GM21717 (cell line): Measurements from ENCODE around the gene SLC13A5.
"Not testable (repeated sequence)": the region's sequence is repeated elsewhere in the genome, so short reads cannot be mapped to it uniquely, and the experiment has no call there.

Source experiments
- ATAC-seq: cut with Tn5 transposase; IDR thresholded peaks from one replicate; pipeline ENCODE4 v1.9.1; 2021; ENCODE audit warnings: mild to moderate bottlenecking, moderate library complexity; ENCODE audit not compliant: unreplicated experiment

Gene SLC13A5

GRCh38 chr17:6711081-6711674 lies 2.0 kb downstream of the SLC13A5 start:
- no peak for ATAC-seq

DNA sequence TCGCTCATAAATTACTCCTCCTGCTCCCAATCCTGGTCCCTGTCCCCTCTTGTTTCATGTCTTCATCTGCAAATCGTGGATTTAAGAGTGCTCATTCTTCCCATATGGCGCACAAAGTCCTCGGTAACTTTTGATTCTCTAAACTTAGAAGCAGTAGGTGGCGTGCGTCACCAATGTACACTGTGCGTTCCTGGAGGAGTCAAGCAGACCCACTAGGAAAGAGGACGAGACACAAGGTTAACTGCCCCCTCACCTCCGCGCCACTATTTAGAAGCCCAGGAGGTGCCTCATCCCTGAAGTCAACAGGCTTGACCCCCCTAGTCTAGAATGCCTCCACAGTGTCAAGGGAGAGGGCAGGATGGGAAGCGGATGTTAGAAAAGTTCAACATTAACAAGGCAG lies 2.9 kb downstream of the SLC13A5 start:
- no peak for ATAC-seq

DNA sequence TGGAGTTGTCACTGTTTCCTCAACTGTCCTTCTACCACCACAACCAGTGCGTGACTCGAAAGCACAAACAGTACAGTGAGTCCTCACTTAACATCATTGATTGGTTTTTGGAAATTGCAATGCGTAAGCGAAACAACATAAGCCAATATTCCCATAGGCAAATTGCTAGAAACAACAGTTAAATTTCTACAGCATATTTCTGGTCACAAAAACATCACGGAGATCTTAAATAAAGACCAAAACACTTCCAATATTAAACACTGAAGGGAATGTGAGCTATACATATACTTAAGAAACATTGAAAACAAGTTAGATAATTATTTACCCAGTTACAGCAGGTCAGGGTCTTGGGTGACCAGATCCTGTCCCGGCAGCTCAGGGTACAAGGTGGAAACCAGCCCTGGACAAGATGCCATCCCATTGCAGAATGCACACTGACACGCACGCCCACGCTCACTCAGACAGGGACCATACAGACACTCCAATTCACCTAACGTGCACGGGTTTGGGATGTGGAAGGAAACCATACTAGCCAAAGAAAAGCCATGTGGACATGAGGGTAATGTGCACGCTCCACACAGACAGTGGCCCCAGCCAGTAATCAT lies 4.7 kb downstream of the SLC13A5 start:
- no peak for ATAC-seq

DNA sequence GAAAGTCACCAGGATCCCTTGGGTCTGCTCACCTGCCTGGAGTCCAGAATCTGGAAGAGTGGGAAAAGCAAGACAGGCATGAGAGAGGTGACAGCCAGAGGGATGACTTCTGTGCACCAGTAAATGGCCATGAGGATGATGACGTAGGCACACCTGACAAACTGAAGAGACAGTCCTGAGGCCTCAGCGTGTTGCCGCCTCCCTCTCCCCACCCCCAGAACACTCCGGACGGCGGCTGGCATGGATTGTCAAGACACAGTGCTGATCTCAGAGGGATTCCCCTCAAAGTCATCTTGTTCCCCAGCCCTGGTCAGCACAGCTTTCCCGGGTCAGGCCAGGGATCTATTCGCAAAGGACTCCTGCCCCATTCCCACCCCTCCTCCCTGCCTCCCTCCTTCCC lies 6.2 kb downstream of the SLC13A5 start:
- ATAC-seq: no peak

- ATAC-seq: no peak
Measured at GRCh38 chr17:6706499-6706898, 6.7 kb downstream of the SLC13A5 start.

DNA sequence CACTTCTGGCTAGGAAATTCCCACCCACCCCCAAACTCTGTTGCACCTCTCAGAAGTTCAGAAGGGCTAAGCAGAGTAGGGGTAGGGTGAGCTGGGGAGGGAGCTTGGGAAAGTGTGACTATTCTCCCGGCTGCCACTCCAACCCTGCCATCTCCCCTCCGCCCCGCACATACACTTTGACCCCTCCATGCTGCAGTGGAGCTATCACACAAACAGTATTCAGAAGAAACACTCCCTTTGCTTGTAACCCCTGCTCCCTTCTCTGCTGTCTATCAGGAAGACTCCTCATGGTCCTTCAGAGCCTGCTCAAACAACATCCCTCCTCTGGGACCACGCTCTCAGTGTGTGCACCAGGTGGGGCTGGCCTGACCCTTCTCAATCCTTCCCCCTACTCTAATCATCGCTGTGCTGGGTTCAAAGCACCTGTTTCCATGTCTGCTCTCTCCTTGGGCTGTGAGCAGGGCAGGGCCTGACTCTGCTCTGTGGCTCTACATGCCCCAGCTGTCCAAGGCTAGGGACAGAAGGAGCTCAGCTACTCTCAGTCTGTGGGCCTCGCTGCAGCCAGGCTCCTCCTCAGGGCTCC lies 8.6 kb downstream of the SLC13A5 start:
- no peak for ATAC-seq

DNA sequence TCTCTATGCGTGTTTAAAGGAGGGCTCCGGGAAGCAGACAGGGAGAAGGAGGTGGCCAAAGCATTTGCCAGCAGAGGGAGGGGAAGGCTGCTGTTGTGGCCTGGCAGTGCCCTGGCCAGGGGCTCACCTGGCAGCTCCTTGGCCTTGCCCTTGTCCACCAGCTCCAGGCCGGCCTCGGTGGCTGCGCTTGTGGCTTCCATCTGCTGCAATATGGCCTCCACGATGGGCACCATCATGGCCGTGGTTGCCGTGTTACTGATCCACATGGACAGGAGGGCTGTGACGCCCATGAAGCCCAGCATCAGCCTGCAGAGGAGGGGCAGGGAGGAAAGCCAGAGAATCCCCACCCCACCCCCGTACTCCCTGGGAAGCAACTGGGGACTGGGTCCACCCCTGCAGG lies 9.4 kb downstream of the SLC13A5 start:
- ATAC-seq: no peak

DNA sequence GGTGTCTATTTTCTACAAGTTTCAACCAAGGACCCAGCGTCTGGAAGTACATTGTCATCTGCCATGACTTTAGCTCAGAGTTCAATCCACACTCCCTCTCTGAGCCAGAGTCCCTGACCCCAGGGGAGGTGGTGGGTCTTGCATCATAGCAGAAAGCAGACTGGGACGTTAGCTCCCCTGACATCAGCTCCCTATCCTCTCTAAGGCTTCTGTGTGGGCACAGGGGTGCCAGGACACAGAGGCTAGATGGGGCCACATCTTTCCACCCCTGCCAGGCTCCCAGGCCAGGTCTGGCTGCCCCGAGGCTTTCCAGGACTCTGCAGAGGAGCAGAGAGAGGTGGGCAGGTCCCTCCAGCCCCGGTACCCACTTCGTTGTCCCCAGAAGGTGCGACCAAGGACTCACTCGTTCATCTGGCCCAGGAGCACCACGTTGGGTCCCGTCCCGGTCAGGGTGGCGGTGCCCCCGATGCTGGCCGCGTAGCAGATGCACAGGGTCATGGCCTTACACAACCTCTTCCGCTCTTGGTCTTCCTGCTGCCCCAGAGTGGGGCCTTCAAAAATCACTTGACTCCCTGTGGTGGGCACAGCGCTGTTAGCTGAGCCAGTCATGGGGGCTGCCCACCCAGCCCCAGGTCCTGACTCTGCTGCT lies 10.5 kb downstream of the SLC13A5 start:
- ATAC-seq: no peak

DNA sequence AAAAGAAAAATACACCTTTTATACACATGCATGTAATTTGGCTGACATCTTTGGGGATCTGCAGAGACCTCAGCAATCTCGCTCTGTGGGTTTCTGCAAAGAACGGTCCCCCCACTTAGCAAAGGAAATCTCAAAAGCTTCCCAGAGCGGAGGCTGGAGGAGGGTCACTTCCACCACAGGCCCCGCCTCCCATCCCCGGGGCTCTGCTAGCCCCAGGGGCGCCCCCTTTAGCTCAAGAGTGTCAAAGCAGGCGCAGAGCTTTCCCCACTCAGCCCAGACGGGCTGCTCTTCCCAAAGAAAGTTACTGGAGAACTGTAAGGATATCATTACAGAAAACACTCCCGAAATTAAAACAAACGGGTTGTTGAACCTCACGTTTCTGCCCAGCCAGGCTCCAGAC lies 11.4 kb downstream of the SLC13A5 start:
- ATAC-seq: no peak

DNA sequence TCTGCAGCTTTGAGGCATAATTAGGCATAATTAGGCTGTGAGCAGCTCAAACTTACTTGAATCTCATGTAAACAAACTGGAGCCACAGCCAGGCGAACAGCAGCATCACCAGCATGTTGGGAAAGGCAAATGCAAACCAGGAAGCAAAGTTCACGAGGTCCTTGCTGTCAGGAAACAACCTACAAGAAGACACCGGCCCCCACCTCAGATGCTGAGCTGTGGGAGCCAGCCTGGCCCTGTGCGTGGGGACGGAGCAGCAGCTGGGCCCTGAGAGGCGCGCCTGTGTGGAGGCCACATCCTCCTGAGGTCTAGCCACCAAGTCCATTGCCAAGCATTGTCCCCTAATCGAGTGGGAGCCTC lies 12.2 kb downstream of the SLC13A5 start:
- ATAC-seq: no peak

DNA sequence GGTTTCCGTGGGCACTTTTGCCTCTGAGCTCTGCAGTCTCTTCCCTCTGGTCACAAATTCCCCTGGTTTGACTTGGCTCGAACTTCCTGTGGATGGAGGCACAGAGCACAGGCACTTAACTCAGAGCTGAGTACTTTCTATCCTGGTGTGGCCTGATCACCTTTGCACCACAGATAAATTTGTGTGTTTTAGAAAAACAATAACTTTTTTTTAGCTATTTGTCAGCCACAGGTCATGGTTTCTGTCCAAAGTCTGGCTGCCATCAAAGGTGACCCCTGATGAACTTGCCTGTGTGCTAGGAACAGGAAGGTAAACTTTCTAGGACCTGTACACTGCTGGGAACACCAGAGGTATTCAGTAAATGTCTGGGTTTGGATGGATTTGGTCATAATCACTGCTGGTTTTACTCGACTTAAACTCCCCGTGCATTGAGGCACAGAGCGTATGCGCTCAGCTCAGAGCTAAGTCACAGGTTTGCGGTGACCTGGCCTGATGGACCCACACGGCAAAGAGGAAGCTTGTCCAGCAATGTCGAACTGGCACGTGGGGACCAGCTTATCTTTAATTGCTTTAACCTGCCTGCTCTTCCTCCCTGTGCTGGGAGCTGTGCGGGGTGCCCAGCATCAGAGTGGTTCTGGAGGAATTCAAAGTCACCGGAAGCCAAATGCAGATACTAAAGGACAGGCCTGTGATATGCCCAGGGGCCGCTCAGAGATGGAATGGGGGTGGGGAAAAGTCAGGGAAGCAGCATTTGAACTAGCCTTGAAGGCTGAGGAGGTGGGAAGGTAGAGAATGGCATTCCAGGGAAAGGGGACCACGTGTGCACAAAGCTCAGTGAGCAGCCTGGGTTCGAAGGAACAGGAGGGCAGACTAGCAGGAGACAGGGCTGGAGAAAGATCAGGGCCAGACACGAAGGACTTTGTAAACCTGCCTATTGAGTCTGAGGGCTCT lies 12.9 kb downstream of the SLC13A5 start:
- no peak for ATAC-seq

GRCh38 chr17:6698004-6698403 lies 15.2 kb downstream of the SLC13A5 start:
- ATAC-seq: no peak

- no peak for ATAC-seq
Measured at GRCh38 chr17:6696906-6697305, 16.3 kb downstream of the SLC13A5 start.

GRCh38 chr17:6695565-6695964 lies 17.6 kb downstream of the SLC13A5 start:
- ATAC-seq: no peak

GRCh38 chr17:6695051-6695450 lies 18.1 kb downstream of the SLC13A5 start:
- ATAC-seq: no peak

DNA sequence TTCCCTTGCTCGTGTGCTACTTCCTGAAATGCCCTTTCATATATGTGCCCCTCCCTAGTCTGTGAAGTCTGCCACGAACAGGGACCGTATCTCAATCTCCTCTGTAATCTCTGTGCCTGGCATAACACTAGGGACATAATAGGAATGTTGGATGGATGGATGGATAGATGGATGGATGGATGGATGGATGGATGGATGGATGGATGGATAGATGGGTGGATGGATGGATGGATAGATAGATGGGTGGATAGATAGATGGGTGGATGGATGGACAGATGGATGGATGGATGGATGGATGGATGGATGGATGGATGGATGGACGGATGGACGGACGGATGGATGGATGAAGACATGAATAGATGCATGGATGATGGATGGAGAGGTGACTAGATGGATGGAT lies 21.2 kb downstream of the SLC13A5 start:
- ATAC-seq: not testable (repeated sequence)

DNA sequence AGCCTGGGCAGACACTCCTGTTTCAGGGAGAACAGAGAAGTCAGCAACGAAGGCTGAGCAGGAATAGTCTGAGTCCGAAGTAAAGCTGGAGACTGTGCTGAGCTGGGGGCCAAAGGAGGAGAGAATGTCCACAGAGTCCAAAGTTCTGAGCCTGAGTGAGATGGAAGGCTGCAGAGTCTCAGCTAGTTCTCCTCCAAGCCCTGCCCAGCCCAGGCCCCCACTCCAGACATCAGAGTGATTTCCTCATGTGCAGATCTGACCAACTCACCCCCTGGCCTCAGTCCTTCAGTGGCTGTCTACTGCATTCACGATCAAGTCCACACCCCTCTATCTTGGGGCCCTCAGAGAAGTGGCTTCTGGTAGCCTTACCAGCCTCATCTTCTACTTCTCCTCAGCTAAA lies 21.6 kb downstream of the SLC13A5 start:
- ATAC-seq: no peak

GRCh38 chr17:6690641-6691040 lies 22.5 kb downstream of the SLC13A5 start:
- no peak for ATAC-seq

GRCh38 chr17:6688944-6689343 lies 24.2 kb downstream of the SLC13A5 start:
- ATAC-seq: no peak

DNA sequence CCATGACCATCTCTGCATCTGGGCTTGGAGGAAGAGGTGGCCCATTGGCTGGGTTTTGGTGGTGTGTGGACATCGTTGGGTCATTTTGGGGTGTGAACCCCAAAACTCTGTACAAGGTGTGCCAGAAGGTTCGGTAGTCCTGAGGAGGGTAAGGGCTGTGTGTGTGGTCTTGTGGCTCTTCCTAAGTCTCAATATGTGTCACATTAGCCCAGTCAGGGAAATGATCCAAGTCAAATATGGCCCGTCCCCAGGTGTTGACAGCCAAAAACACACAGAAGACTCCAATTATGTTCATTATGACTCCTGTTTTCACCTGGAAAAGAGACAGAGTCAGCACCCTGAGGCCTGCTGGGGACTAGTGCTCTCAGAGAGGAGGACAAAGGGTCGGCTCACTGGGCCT lies 27.1 kb downstream of the SLC13A5 start:
- no peak for ATAC-seq
